Measurements from ENCODE around the gene SNX22.
"Not testable (repeated sequence)": the region's sequence is repeated elsewhere in the genome, so short reads cannot be mapped to it uniquely, and the experiment has no call there.

SNX22 gene

DNA sequence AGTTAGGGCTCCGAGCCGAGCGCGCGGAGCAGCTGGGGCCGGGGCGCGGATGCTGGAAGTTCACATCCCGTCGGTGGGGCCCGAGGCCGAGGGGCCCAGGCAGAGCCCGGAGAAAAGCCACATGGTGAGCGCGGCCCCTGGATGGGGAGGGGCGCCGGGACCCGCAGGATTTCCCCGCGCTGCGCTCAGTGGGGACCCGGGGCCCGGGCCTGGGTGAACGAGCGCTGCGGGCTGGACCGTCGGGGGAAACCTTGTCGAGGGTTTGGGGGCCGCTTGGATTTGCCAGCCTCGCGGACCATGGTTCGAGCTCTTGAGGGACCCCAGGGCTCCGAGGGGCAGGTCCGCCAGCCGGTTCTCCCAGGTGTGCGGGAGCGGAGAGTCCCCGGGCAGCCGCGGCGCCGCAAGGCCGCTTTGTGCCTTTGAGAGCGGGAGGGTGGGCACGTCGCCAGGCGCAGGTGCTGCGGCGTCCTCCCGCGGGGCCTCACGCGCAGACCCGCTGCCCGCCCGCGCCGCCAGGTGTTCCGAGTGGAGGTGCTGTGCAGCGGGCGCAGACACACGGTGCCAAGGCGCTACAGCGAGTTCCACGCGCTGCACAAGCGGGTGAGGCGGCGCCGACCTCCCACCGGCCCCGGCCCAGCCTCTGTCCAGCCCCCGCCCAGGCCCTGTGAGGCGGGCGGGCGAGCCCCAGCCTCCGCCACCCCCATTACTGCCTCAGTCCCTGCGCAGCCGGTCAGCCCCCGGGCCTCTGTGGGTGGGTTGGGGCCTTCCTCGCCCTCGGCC is at the start of gene SNX22:
Gene SNX22 (plus strand): TSS at position 5 of the 780 bp plus-strand sequence. CDS start 45 bp downstream, at position 50.
- DNase-seq: no peak

DNA sequence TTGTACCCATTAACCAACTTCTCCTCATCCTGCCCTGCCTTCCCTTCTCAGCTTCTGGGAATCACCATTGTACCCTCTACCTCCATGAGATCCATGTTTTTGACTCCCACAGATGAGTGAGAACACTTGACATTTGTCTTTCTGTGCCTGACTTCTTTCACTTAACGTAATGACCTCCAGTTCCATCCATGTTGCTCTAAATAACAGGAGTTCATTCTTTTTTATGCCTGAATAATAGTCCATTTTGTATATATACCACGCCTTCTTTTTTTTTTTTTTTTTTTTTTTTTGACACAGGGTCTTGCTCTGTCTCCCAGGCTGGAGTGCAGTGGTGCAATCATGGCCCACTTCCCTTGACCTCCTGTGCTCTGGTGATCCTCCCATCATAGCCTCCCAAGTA is 49.0 kb upstream of the SNX22 start:
- DNase-seq: no peak

DNA sequence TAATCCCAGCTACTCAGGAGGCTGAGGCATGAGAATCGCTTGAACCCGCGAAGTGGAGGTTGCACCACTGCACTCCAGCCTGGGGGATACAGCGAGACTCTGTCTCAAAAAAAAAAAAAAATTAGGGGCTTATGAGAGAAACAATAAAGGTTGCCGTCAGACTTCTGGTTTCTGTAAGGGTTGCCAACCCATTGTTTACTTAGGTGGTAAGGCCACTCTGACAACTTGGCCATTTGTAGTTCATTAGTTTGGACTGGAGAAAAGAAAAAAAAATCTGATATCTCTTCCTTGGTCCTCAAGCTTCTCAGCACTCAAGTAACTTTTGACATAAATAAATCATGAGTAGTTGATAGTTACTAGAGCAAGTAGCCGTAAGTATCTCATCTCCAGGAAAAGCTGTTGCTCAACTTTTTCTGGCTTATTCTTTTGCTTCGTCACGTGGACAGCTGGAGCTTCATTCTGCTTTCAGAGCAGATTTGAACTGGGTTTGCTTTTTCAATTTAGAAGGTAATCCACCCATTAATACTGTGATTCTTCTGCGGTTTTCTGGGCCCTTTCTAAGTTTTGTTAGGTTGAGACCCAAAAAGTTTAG is 46.3 kb upstream of the SNX22 start:
- no peak for DNase-seq

DNA sequence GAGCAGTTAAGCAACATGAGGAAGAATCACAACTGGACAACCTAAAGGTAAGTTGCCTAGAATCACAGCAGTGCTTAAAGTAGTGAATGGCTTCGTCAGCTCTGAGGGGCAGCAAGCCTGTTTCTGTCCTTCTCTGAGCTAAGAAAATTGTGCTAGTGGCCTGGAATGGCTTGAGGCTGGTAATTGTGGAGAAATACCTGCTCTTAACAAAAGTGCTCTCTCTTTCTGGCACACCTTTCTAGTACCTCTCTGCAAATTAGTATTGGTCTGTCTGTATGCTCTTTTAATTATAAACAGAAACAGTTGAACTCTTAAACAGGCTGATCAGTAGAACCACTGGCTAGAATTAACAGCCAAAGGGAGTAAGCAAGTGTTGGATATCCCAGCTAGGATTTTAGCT is 44.2 kb upstream of the SNX22 start:
- DNase-seq: no peak

DNA sequence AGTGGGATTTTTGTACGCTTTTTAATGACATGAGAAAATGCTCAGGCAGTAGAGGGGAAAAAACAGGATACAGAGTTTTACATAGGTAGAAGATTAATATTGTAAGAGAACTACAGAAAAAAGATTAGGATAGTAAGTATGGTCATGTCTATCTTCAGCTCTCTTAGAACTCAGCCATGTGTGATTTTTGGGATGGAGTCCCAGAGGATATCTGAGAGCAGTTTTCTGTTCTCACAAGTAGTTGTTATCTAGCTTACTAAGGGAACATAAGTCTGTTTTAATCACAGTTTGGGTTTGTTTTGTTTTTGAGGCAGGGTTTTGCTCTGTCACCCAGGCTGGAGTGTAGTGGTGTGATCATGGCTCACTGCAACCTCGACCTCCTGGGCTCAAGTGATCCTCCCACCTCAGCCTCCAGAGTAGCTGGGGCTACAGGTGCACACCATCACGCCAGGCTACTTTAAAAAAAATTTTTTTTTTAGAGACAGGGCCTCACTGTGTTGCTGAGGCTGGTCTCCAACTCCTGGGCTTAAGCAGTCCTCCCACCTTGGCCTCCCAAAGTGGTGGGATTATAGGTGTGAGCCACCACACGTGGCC is 41.3 kb upstream of the SNX22 start:
- not testable (repeated sequence) for DNase-seq

DNA sequence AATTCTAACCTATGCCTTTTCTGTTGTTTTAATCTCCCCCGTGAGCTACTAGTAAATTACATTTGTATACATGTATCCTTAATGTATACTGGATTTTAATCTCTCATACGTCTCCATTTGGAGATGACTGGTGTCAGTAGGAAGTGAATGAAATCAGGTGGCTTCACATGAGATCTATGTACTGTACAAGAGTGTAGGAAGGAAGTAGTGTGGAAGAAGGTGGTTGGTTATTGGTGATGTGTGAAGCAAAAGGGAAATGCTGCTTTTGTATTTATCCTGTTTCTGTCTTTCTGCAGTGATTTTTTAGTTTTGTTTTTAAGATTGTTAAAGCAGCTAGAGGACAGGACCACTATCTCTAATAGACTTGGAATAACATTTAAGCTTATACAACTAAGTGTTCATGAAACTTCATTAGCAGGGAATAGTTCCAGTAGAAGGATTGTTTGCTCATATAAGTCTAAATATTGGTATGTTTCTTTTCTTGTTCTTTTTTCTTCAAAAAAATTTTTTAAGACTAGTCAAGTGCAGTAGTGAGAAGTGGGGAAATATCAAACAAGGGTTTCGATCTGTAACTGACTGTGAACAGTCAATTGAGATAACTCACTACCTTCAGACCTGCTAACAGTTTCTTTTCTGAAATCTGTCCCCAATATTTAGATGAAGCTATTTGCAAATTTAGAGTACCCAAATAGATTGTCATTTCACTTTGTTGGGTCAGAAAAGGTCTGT is 40.4 kb upstream of the SNX22 start:
- DNase-seq: no peak

DNA sequence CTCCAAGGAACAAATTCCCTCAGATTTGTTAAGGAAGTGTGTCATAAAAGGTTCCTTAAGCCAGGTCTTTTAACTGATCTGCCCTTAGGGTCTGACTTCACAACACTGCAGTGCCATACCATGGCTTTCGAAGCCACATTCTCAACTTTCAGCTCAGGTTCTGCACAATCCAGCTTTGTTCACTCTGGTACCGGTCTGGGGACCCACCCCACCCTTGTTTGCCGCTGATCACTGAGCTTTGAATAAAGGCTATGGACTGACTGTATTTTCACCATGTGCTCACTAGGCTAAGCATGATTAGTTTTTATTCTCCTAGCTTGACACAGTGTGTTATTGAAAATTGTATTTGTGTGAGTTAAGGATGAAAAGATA is 39.9 kb upstream of the SNX22 start:
- no peak for DNase-seq

DNA sequence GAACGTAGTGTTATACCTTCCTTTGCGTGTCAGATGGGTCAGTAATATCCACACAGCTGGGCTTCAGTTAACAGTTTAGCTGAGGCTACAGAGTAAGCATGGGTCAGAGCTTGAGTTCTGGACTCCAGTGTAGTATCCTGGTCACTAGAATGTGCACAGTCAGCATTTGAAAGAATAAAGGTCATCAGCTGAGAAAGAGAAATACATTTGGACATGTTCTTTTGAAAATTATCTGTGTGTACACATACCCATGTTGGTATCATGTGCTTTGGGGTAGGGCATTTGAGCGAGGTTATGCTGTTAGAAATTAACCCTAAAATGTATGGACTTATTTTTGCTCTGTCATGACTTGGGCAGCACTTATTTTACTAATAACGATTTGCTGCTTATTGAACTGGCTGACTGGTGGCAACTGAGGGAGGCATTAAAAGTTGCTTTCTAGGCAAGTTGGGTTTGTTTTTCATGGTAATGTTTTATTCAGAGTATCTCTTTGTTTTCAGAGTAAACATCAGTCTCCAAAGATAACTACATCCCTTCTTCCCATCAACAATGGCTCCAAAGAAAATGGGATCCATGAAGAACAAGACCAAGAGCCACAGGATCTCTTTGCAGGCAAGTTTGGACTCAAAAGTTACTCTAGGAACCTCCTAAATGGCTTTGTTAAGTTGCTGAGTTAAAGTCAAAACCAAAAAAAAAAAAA is 39.3 kb upstream of the SNX22 start:
- DNase-seq: no peak

DNA sequence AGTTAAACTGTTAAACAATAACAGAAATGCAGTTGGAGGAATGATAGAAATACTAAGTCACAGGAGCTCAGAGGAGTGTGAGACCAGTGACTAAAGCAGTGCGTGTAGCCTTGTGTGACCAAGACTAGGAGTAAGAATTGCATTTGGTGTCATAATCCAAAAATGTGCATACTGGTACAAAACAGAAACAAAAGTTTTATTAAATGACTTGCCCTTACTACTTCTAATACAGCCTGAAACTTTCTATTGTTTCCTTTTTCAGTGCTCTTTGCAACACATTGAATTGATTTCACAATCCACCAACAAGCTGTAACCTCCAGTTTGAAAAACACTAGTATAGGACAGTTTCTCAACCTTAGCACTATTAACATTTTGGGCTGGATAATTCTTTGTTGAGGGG is 38.6 kb upstream of the SNX22 start:
- DNase-seq: no peak

DNA sequence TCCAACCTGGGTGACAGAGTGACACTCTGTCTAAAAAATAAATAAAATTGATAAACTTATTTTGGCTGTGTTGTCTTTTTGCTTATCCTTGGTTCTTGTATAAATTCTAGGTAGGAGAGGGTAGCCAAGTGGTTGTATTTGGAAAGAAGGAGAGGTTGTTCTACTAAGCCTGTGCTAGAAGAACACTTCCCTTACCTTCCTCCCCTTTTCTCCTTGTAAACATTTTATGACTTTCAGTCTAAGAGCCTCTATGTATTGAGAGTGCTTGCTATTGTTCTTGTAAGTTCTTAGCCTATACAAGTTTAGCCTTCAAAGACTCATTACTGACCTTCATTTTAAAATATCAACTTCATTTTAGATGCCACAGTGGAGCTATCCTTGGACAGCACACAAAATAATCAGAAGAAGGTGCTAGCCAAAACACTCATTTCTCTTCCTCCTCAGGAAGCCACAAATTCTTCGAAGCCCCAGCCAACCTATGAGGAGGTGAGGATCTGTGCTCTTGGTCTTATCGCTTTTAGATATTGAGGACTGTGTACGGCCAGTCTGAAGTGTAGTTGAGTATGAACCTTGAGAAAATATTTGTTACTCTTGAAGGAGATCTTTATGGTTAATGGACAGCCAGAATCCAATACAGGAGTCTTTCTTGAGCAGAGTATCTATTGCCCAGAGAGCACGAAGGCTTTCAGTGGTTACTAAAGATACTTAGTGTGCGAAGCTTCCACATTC is 33.6 kb upstream of the SNX22 start:
- no peak for DNase-seq

DNA sequence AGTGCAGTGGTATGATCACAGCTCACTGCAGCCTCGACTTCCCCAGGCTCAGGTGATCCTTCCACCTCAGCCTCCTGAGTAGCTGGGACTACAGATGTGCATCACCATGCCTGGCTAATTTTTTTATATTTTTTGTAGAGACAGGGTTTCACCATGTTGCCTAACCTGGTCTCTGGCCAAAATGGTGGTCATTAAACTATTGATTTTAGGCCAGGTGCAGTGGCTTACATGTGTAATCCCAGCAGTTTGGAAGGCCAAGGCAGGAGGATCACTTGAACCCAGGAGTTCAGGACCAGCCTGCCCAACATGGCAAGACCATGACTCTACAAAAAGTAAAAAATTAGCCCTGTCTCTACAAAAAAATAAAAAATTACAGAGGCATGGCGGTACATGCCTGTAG is 31.2 kb upstream of the SNX22 start:
- not testable (repeated sequence) for DNase-seq

DNA sequence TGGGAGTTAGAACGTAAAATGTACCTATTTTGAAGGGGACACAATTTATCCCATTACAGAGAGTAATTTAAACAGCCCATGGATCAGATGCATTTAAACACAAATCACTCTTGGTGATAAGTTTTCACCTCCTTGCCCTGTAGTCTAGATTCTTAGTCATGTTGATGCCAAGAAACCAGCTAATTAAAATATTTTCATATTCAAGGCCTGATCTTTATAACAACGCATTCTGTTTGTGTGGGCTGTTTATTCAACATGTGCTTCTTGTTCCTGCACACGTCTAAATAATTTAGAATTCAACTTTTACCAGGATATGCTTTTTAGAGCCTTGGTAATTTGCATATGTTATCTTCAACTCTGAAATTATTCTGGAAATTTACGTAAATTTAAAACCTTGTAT is 29.9 kb upstream of the SNX22 start:
- DNase-seq: no peak

DNA sequence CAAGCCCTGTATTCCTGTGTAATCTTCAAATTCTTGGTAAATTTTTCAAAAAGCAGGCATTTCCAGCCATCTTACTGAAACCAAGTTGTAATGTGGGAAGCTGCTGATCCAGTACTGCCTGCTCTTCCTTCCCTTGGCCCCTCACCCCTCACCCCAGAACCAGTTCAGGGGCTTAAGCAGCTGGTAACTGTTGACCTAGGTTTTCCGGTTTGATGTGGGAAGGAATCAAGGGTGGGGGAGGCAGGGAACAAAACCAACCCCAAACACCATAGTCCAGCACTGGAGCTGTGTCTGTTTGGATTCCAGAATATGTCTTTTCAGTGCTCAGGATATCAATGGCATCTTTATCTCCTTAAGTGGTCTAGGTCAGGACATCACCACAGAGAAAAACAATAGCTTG is 29.1 kb upstream of the SNX22 start:
- DNase-seq: no peak

DNA sequence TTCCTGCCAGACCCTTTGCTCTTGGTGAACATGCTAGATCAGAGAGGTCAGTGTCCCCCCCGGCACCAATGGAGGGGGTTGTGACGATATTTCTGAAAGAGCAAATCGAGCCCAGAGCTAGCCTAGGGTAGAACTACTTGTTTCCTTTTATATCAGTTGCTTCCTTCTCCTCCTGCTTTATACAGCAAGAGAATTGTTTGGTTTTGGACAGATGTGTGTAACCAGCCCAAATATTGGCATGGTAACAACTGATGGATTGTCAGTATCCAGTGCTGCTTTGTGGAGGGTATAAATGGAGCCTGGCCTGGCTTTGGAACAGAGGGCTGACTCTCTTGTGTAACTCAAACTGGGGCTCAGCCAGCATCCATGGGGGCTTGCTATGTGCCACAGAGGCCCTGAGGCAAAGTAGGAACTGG is 28.6 kb upstream of the SNX22 start:
- no peak for DNase-seq

DNA sequence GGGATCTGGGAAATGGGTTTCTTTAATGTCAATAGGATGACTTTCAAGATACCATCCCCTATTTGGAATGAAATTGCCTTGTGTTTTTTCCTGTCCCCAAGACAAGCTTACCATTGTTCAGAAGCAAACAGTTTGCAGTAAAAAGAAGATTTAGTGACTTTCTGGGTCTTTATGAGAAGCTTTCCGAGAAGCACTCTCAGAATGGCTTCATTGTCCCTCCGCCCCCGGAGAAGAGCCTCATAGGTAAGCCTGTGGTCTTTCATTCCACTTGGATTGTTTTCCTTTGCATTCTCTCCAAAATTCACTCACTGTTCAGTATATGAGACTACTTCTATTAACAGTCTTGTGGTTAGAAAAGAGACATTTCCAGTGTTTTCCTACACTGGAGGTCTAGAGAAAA is 25.6 kb upstream of the SNX22 start:
- no peak for DNase-seq

DNA sequence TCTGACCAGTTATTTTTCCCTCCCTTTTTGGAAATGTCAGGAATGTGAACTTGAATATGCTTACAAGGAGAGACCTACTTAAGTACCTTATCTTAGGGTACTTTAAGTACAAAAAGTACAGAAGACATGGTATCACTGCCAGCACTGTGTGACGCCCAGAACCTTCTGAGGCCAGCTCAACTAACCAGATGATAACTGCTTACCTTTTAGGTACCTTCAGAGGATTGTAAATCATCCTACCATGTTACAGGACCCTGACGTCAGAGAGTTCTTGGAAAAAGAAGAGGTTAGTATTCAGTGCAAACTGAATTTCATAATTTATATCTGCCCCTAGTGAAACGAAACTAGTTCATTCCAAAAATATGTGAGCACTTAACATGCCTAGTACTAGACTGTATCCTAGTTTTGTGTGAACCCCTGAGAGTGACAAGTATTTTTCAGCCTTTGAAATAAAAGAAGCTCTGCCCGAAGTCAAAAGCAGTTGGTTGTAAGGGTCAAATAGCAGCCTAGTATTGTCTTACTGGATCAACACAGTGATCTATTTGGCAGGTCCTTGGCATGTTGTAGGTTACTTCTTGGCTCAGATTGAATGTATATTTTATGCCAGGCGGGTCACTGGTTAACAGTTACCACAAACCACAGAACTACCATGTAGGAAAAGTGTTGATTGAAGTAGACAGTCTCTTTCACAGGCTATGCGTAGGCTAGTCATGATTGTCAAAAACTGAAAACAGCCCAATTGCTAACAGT is 23.8 kb upstream of the SNX22 start:
- no peak for DNase-seq

DNA sequence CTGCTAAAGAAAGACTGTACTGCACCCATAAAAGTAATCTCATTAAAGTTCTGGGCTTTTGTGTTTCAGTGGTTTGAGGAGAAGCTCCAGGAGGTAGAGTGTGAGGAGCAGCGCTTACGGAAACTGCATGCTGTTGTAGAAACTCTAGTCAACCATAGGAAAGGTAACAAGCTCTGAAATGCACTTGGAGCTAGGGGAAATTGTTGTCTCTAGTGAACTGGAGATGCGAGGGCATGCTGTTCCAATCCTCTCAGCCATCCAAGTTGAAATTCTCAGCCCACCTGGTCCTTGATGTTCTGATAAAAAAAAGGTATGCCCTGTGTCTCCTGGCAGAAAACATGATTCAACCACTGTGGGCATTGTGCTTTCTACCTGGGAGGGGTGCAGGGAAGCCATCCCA is 21.4 kb upstream of the SNX22 start:
- DNase-seq: no peak

DNA sequence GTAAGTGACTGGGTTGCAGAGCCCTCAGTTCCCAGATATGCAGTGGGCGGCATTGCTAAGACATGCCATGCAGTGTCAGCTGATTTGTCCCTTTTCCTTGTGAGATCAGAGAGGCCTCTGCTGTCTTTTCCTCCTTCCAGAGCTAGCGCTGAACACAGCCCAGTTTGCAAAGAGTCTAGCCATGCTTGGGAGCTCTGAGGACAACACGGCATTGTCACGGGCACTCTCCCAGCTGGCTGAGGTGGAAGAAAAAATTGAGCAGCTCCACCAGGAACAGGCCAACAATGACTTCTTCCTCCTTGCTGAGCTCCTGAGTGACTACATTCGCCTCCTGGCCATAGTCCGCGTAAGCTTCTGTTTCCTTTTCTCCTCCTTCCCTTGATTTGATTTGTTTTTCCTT is 20.0 kb upstream of the SNX22 start:
- no peak for DNase-seq

DNA sequence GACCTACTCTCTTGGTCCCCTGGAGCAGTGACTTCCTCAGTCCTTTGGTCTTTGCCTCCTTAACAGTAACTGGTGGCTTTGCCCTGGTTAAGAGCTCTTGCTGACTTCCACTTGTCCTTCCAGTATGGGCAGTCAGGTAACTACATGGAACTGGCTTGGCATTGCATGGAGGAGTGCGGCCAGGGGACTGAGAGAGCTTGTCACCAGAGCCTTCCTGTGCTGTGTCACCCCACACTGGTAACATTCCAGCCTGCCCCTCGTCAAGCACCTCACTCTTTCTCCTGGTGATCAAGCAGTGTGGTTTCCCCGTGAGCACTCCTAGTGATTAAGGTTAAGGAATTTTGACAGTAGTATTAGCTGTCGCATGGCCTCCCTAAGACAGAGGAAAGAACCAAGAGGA is 19.3 kb upstream of the SNX22 start:
- DNase-seq: no peak

DNA sequence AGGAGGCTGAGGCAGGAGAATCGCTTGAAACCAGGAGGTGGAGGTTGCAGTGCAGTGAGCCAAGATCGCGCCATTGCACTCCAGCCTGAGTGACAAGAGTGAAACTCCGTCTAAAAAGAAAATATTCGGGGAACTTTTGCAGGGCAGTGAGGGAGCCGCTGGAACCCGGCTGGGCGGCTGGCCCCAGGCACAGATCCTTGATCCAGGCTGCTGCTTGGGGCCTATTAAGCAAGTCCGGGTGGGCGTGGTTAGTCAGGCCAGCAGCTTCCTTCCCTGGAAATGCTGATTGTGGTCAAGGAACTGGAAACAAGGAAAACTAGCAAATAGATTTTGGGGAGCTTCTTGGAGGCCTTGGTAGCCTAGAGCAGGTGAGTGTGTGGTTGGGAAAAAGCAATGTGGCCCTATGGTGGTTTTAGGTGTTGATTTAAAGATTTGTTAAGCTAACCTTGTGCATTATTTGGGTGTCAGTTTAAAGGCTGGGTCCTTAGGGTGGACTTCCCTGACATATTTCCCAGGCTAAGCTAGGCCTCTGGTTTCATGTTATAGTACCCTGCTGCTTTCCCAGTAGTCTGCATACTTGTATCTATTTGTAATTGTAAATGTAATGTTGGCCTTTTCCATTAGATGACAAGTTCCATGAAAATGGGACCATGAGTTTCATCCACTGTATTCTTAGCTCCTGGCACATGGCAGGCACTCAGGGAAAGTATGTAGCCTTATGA is 17.7 kb upstream of the SNX22 start:
- DNase-seq: no peak

DNA sequence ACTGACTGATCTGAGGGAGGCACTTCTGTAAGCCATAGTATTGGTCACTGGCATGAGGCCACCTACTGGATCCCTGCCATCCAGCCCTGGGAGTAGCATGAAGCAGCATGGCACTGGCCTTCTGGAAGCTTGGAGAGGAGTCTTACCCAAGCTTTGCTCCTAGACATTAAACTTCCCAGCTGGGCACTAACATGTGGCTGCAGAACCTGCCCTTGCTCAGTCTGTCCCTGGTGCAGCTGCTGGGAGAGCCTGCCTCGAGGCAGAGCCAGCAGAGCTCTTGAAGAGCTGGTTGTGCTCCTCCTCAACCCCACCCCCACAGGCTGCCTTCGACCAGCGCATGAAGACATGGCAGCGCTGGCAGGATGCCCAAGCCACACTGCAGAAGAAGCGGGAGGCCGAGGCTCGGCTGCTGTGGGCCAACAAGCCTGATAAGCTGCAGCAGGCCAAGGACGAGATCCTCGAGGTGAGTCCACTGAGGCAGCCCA is 17.1 kb upstream of the SNX22 start:
- no peak for DNase-seq

All from stimulated activated CD4-positive, alpha-beta T cell treated with anti-CD3 and anti-CD28 coated beads, Interleukin-4, amount 100 ng/mL, for 1 hour (primary cell).